Neural progenitor cell (in vitro differentiated cells): Measurements from ENCODE around the gene PDE7B.

Experiments used
- CTCF ChIP-seq: fragments of 200-600 bp; sonication (generic); IDR thresholded peaks from 2 replicates; pipeline ENCODE4 v1.5.1; 2017; ENCODE audit warnings: antibody characterized with exemption, mild to moderate bottlenecking
- EZH2 ChIP-seq: fragments of 200-600 bp; sonication (generic); IDR thresholded peaks from 2 replicates; pipeline ENCODE4 v1.6.1; 2017; ENCODE audit warnings: antibody characterized with exemption, mild to moderate bottlenecking, moderate library complexity
- EZH2phosphoT487 ChIP-seq: fragments of 200-600 bp; sonication (generic); IDR thresholded peaks from 2 replicates; pipeline ENCODE4 v1.6.1; 2017; ENCODE audit warnings: antibody characterized with exemption

DNA sequence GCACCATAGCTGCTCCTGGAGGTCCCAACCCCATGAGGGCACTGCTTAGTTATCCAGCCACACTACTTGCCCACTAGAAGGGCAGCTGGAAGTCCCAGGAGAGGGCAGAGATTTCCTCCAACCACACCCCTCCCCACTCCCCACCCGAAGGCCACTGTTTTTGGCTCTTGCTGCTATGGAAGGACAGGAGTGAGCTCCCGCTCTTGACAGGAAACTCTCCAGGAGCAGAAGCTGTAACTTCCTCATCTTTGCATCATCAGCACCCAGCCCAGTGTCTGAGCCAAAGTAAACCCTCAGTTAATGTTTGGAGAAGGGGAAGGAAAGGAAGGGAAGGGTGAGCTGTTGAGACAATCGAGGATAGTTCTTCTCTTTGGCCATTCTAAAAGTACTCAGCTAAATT lies 277.9 kb downstream of the PDE7B start:
- TF ChIP-seq CTCF (no peak), EZH2 (no peak), EZH2phosphoT487 (no peak)
